GM12878 (cell line): ENCODE results near the gene HMOX1.

ENCODE experiments used
- CTCF ChIP-seq, 3 experiments: IDR thresholded peaks in 2 of 3; conservative IDR thresholded peaks in 1 of 3; 2 replicates each; pipeline ENCODE4 v1.5.1; 2011; ENCODE audit warnings: low read depth in 3 of 3, low read length in 3 of 3, mild to moderate bottlenecking in 3 of 3, control low read depth in 2 of 3, moderate library complexity in 2 of 3, inconsistent platforms in 1 of 3, mixed read lengths in 1 of 3; ENCODE audit not compliant: control insufficient read depth in 2 of 3, insufficient read depth in 1 of 3; ENCODE audit errors: extremely low read depth in 1 of 3
- EGR1 ChIP-seq, 2 experiments: IDR thresholded peaks; 1 replicate in 1 of 2; 2 replicates in 1 of 2; pipeline ENCODE4 v1.6.1; 2011 to 2012; ENCODE audit warnings: low read depth in 2 of 2, low read length in 2 of 2, borderline replicate concordance in 1 of 2, mild to moderate bottlenecking in 1 of 2, moderate library complexity in 1 of 2
- EZH2 ChIP-seq: IDR thresholded peaks from 2 replicates; pipeline ENCODE4 v1.6.1; 2012; ENCODE audit warnings: low read depth, mild to moderate bottlenecking, control low read depth, inconsistent platforms, low read length, borderline replicate concordance; ENCODE audit not compliant: control insufficient read depth
- FOXK2 ChIP-seq: fragments of 450-650 bp; IDR thresholded peaks from 2 replicates; pipeline ENCODE4 v1.6.1; 2017; ENCODE audit warnings: mild to moderate bottlenecking, moderate library complexity
- NR2F1 ChIP-seq: fragments of 450-650 bp; conservative IDR thresholded peaks from 2 replicates; pipeline ENCODE4 v1.6.1; 2017; ENCODE audit warnings: mild to moderate bottlenecking
- POLR2AphosphoS5 ChIP-seq: IDR thresholded peaks from 2 replicates; pipeline ENCODE4 v1.6.1; 2011; ENCODE audit warnings: mild to moderate bottlenecking, low read length, inconsistent platforms
- RBBP5 ChIP-seq: fragments of 200-600 bp; sonication (generic); conservative IDR thresholded peaks from 2 replicates; pipeline ENCODE4 v1.6.1; 2016
- RFX5 ChIP-seq: IDR thresholded peaks from 2 replicates; pipeline ENCODE4 v1.6.1; 2011; ENCODE audit warnings: low read depth, low read length, improper control_type of control experiment
- SMAD5 ChIP-seq: IDR thresholded peaks from 2 replicates; pipeline ENCODE4 v1.6.1; 2016; ENCODE audit warnings: antibody characterized with exemption, low read depth
- SREBF1 ChIP-seq: IDR thresholded peaks from 2 replicates; pipeline ENCODE4 v1.6.1; 2012; ENCODE audit warnings: mild to moderate bottlenecking, low read length
- ZNF24 ChIP-seq: fragments of 450-650 bp; IDR thresholded peaks from 2 replicates; pipeline ENCODE4 v1.6.1; 2017; ENCODE audit warnings: antibody characterized with exemption, mild to moderate bottlenecking
- TF ChIP-seq, protein P1 (sequence below): IDR thresholded peaks from 2 replicates; pipeline ENCODE4 v1.6.1; 2012; ENCODE audit warnings: mild to moderate bottlenecking, low read depth, low read length
- TF ChIP-seq, protein P2 (sequence below): IDR thresholded peaks from 2 replicates; pipeline ENCODE4 v1.6.1; 2011; ENCODE audit warnings: low read depth, mild to moderate bottlenecking, low read length, moderate library complexity, borderline replicate concordance; ENCODE audit errors: extremely low read depth
- TF ChIP-seq, protein P3 (sequence below): fragments of 450-650 bp; IDR thresholded peaks from 2 replicates; pipeline ENCODE4 v1.6.1; 2017; ENCODE audit warnings: mild to moderate bottlenecking

DNA sequence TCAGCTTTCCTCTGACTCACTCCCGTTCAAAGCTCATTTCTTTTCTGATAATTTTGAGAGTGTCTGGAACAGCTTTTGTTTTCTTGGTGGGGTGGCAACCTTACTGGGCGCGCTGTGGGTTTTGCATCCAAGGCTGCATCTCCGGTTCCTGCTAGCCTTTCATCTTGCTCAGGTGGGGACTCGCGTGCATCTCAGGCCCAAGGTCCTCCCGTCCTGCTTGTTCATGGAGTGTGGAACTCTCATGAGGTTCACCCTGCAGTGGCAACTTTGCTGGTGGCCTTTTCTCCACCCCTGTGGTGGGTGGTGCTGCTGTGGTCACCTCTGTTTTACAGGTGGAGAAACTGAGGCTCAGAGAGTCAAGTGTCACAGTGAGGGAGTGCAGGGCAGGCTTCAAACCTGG lies 44.6 kb downstream of the HMOX1 start:
- no peak for TF ChIP-seq FOXK2
- TF ChIP-seq, protein P1, sequence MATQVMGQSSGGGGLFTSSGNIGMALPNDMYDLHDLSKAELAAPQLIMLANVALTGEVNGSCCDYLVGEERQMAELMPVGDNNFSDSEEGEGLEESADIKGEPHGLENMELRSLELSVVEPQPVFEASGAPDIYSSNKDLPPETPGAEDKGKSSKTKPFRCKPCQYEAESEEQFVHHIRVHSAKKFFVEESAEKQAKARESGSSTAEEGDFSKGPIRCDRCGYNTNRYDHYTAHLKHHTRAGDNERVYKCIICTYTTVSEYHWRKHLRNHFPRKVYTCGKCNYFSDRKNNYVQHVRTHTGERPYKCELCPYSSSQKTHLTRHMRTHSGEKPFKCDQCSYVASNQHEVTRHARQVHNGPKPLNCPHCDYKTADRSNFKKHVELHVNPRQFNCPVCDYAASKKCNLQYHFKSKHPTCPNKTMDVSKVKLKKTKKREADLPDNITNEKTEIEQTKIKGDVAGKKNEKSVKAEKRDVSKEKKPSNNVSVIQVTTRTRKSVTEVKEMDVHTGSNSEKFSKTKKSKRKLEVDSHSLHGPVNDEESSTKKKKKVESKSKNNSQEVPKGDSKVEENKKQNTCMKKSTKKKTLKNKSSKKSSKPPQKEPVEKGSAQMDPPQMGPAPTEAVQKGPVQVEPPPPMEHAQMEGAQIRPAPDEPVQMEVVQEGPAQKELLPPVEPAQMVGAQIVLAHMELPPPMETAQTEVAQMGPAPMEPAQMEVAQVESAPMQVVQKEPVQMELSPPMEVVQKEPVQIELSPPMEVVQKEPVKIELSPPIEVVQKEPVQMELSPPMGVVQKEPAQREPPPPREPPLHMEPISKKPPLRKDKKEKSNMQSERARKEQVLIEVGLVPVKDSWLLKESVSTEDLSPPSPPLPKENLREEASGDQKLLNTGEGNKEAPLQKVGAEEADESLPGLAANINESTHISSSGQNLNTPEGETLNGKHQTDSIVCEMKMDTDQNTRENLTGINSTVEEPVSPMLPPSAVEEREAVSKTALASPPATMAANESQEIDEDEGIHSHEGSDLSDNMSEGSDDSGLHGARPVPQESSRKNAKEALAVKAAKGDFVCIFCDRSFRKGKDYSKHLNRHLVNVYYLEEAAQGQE = no peak
- TF ChIP-seq, protein P2, sequence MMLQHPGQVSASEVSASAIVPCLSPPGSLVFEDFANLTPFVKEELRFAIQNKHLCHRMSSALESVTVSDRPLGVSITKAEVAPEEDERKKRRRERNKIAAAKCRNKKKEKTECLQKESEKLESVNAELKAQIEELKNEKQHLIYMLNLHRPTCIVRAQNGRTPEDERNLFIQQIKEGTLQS = no peak
- TF ChIP-seq RBBP5 = no peak
- TF ChIP-seq, protein P3, sequence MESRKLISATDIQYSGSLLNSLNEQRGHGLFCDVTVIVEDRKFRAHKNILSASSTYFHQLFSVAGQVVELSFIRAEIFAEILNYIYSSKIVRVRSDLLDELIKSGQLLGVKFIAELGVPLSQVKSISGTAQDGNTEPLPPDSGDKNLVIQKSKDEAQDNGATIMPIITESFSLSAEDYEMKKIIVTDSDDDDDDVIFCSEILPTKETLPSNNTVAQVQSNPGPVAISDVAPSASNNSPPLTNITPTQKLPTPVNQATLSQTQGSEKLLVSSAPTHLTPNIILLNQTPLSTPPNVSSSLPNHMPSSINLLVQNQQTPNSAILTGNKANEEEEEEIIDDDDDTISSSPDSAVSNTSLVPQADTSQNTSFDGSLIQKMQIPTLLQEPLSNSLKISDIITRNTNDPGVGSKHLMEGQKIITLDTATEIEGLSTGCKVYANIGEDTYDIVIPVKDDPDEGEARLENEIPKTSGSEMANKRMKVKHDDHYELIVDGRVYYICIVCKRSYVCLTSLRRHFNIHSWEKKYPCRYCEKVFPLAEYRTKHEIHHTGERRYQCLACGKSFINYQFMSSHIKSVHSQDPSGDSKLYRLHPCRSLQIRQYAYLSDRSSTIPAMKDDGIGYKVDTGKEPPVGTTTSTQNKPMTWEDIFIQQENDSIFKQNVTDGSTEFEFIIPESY = no peak
- TF ChIP-seq RFX5 = no peak
- TF ChIP-seq EGR1 (IDR thresholded peaks at IDR 0.05; ENCODE audit: borderline replicate concordance in 1 of 2, low read depth in 2 of 2, low read length in 2 of 2) = no peak
- TF ChIP-seq CTCF (IDR thresholded peaks at IDR 0.05 in 2 of 3, conservative IDR thresholded peaks at IDR 0.05 in 1 of 3; ENCODE audit: control insufficient read depth in 2 of 3, extremely low read depth in 1 of 3, insufficient read depth in 1 of 3, low read depth in 3 of 3, low read length in 3 of 3) = no peak
- TF ChIP-seq SREBF1 = no peak
- no peak for TF ChIP-seq SMAD5
- no peak for TF ChIP-seq NR2F1
- no peak for TF ChIP-seq EZH2
- TF ChIP-seq ZNF24 = no peak
- TF ChIP-seq POLR2AphosphoS5 = no peak
